Ovary (tissue), 3 donors: Measurements from ENCODE around the gene PEX14.

Experiments used
- CTCF ChIP-seq, 3 donors: fragments of 450-650 bp in 2 of 3; fragments of 200-600 bp in 1 of 3; IDR thresholded peaks; one replicate each; pipeline versions ENCODE4 v1.5.1 to v1.8.0; 2016 to 2022; ENCODE audit warnings: antibody characterized with exemption in 3 of 3, mild to moderate bottlenecking in 1 of 3
- EP300 ChIP-seq: sonication (generic); formaldehyde crosslinking; IDR thresholded peaks from one replicate; pipeline ENCODE4 v1.6.1; 2017; ENCODE audit warnings: antibody characterized with exemption
- POLR2A ChIP-seq: fragments of 450-650 bp; IDR thresholded peaks from one replicate; pipeline ENCODE4 v1.6.1; 2017; ENCODE audit warnings: antibody characterized with exemption, mild to moderate bottlenecking, moderate library complexity
- donor health status: DM: no; HTN: no; CAD: no.

- TF ChIP-seq CTCF (IDR thresholded peaks at IDR 0.05) (no peak), POLR2A (no peak), EP300 (no peak)
These were observed 83.0 kb downstream of the PEX14 start for GRCh38 chr1:10557714-10558113.
